GM12878 (cell line): ENCODE measurements around the gene MDFI.

ENCODE experiments used
- CHD4 ChIP-seq: fragments of 200-600 bp; sonication (generic); IDR thresholded peaks from 2 replicates; pipeline ENCODE4 v1.6.1; 2016; ENCODE audit warnings: mild to moderate bottlenecking
- CTCF ChIP-seq, 3 experiments: IDR thresholded peaks in 2 of 3; conservative IDR thresholded peaks in 1 of 3; 2 replicates each; pipeline ENCODE4 v1.5.1; 2011; ENCODE audit warnings: low read depth in 3 of 3, low read length in 3 of 3, mild to moderate bottlenecking in 3 of 3, control low read depth in 2 of 3, moderate library complexity in 2 of 3, inconsistent platforms in 1 of 3, mixed read lengths in 1 of 3; ENCODE audit not compliant: control insufficient read depth in 2 of 3, insufficient read depth in 1 of 3; ENCODE audit errors: extremely low read depth in 1 of 3
- EZH2 ChIP-seq: IDR thresholded peaks from 2 replicates; pipeline ENCODE4 v1.6.1; 2012; ENCODE audit warnings: low read depth, mild to moderate bottlenecking, control low read depth, inconsistent platforms, low read length, borderline replicate concordance; ENCODE audit not compliant: control insufficient read depth
- HCFC1 ChIP-seq: fragments of 150-350 bp; IDR thresholded peaks from 2 replicates; pipeline ENCODE4 v1.6.1; 2014; ENCODE audit warnings: low read length
- PBX3 ChIP-seq: IDR thresholded peaks from 2 replicates; pipeline ENCODE4 v1.6.1; 2011; ENCODE audit warnings: mild to moderate bottlenecking, low read depth, low read length, moderate library complexity; ENCODE audit not compliant: insufficient replicate concordance
- ZNF274 ChIP-seq: IDR thresholded peaks from one replicate; pipeline ENCODE4 v1.8.0; 2011; ENCODE audit not compliant: insufficient read length, insufficient read depth

- no peak for TF ChIP-seq ZNF274
- TF ChIP-seq EZH2: no peak
- no peak for TF ChIP-seq CTCF (IDR thresholded peaks at IDR 0.05 in 2 of 3, conservative IDR thresholded peaks at IDR 0.05 in 1 of 3; ENCODE audit: control insufficient read depth in 2 of 3, extremely low read depth in 1 of 3, insufficient read depth in 1 of 3, low read depth in 3 of 3, low read length in 3 of 3)
- TF ChIP-seq PBX3: no peak
- no peak for TF ChIP-seq HCFC1
- no peak for TF ChIP-seq CHD4
Measured at GRCh38 chr6:41700463-41701347, 62.4 kb downstream of the MDFI start.
